Panc1 (cell line): Measurements from ENCODE around the gene FIGN. TPM values are rescaled to one million over a fixed set of nuclear protein-coding genes. Genes with fewer than 3 reads are reported as not detected.

Source experiments
- ATAC-seq: fragments of 200-7000 bp; cut with Tn5 transposase; 2 replicates; pipeline ENCODE4 v1.9.1; 2020; ENCODE audit warnings: mild to moderate bottlenecking, moderate library complexity
- BruUV-seq: library from RNA; stranded (reverse); fragments of 400-500 nt; replicated peaks from 2 replicates; lab custom pipeline; 2021; lab: Mats Ljungman, UMichigan
- CTCF ChIA-PET: fragments of 300-600 bp; sonication (Branson Sonifier 250); formaldehyde crosslinking; loops from one replicate; lab custom pipeline; 2022; ENCODE audit warnings: antibody characterized with exemption; lab: Charles Lee
- POLR2A ChIA-PET: fragments of 300-600 bp; sonication (Branson Sonifier 250); formaldehyde crosslinking; loops from one replicate; lab custom pipeline; 2022; ENCODE audit warnings: antibody characterized with exemption; lab: Charles Lee
- DNase-seq: peaks from one replicate; pipeline ENCODE4 v3.0.0-alpha.2; 2010; ENCODE audit warnings: low read depth, low spot score
- H3K27ac ChIP-seq: 2 replicates; pipeline ENCODE4 v1.5.1; 2011; ENCODE audit warnings: mild to moderate bottlenecking, low read length, inconsistent platforms
- H3K27me3 ChIP-seq: fragments of 200-500 bp; sonication (Bioruptor generic); 2 replicates; pipeline ENCODE4 v1.6.0; 2014; ENCODE audit warnings: low read length, inconsistent platforms; ENCODE audit not compliant: control insufficient read depth, insufficient read depth
- H3K36me3 ChIP-seq: fragments of 200-500 bp; sonication (Bioruptor generic); 2 replicates; pipeline ENCODE4 v1.5.1; 2014; ENCODE audit warnings: inconsistent platforms, mild to moderate bottlenecking, low read length, moderate library complexity; ENCODE audit not compliant: control insufficient read depth, insufficient read depth
- H3K4me1 ChIP-seq: 2 replicates; pipeline ENCODE4 v1.5.1; 2011; ENCODE audit warnings: inconsistent platforms, mild to moderate bottlenecking, low read length, moderate library complexity; ENCODE audit not compliant: control insufficient read depth, insufficient read depth
- H3K4me3 ChIP-seq, 2 experiments: 2 replicates each; pipeline ENCODE4 v1.5.1; 2011 to 2012; ENCODE audit warnings: low read depth in 2 of 2, low read length in 2 of 2, mild to moderate bottlenecking in 2 of 2, inconsistent platforms in 1 of 2, moderate library complexity in 1 of 2
- H3K9me3 ChIP-seq: fragments of 200-500 bp; sonication (Bioruptor generic); 2 replicates; pipeline ENCODE4 v1.5.1; 2014; ENCODE audit warnings: low read depth, mild to moderate bottlenecking, inconsistent platforms, low read length, moderate library complexity; ENCODE audit not compliant: control insufficient read depth, insufficient read depth
- POLR2AphosphoS5 ChIP-seq: IDR thresholded peaks from 2 replicates; pipeline ENCODE4 v1.6.1; 2012; ENCODE audit warnings: mild to moderate bottlenecking, low read depth, low read length, moderate library complexity
- SIN3A ChIP-seq: IDR thresholded peaks from 2 replicates; pipeline ENCODE4 v1.6.1; 2012; ENCODE audit warnings: low read depth, mild to moderate bottlenecking, low read length, moderate library complexity, borderline replicate concordance; ENCODE audit not compliant: insufficient read depth
- TCF7L2 ChIP-seq: IDR thresholded peaks from 2 replicates; pipeline ENCODE4 v1.6.1; 2011; ENCODE audit warnings: mild to moderate bottlenecking, low read depth, low read length, inconsistent platforms
- in situ Hi-C: cut with HindIII; loops from 2 replicates; pipeline ENCODE4 v1.10.0; 2016; ENCODE audit warnings: low sequenced_read_pairs, low pct_unique_long_range_greater_than_20kb
- intact Hi-C: fragments of 100-400 bp; cut with micrococcal nuclease; formaldehyde crosslinking; loops from one replicate; pipeline ENCODE4 v1.10.0; 2022; ENCODE audit not compliant: unreplicated experiment
- total RNA-seq: library from RNA; stranded (reverse); gene quantifications from one replicate; pipeline ENCODE4 v1.2.1, GENCODE V29; 2021; ENCODE audit not compliant: unreplicated experiment
- TF ChIP-seq, protein P1 (sequence below): fragments of 450-650 bp; IDR thresholded peaks from 2 replicates; pipeline ENCODE4 v1.5.1; 2017; ENCODE audit warnings: mild to moderate bottlenecking
- TF ChIP-seq, protein P2 (sequence below), 2 experiments: IDR thresholded peaks; 2 replicates each; pipeline ENCODE4 v1.6.1; 2011 to 2012; ENCODE audit warnings: low read depth in 2 of 2, control low read depth in 1 of 2, low read length in 1 of 2, mild to moderate bottlenecking in 1 of 2, moderate library complexity in 1 of 2; ENCODE audit not compliant: insufficient read depth in 1 of 2

Gene FIGN
- total RNA-seq, 1 experiment from 2014 or later = 19.5 TPM

DNA sequence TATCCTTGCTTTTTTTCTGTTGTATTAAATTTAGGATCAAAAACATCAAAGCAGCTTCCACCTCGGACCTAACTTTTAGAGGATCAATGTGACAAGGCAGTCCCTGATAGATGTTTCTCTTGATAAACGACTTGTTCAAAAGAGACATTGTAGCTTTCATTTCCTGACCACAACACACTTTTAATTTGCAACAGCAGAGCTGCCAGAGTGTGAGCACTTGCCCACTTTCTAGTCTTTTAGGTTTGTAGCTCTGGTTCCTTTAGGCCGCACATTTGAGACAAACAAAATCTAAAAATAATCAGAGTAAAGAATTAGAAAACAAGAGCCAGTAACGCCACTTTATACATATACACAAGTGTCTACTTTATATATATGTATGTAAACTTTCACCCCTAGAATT is 3.1 kb downstream of the FIGN start:
- in situ Hi-C loops (no loop called here), intact Hi-C loops (loop anchor here (1.0 to 10.0 kb wide), 5 partner anchors 46 to 702 kb away; no protein-coding TSS in a partner anchor)
- no peaks in the 10 kb centered on the region; the same call in 1 of the 2 replicates for H3K36me3 ChIP-seq
- BruUV-seq = no TSS peak
- peak overlapping the region; percentile 99 for H3K27ac ChIP-seq
- CTCF ChIA-PET = no interaction called here
- ATAC-seq (no peak), DNase-seq (no peak)
- H3K4me1 ChIP-seq = peaks cover 49% of the 10 kb centered on the region
- TF ChIP-seq, protein P1, sequence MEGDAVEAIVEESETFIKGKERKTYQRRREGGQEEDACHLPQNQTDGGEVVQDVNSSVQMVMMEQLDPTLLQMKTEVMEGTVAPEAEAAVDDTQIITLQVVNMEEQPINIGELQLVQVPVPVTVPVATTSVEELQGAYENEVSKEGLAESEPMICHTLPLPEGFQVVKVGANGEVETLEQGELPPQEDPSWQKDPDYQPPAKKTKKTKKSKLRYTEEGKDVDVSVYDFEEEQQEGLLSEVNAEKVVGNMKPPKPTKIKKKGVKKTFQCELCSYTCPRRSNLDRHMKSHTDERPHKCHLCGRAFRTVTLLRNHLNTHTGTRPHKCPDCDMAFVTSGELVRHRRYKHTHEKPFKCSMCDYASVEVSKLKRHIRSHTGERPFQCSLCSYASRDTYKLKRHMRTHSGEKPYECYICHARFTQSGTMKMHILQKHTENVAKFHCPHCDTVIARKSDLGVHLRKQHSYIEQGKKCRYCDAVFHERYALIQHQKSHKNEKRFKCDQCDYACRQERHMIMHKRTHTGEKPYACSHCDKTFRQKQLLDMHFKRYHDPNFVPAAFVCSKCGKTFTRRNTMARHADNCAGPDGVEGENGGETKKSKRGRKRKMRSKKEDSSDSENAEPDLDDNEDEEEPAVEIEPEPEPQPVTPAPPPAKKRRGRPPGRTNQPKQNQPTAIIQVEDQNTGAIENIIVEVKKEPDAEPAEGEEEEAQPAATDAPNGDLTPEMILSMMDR = no peak
- TF ChIP-seq SIN3A (no peak), POLR2AphosphoS5 (no peak), TCF7L2 (no peak; the same call in 1 of the 2 replicates)
- TF ChIP-seq, protein P2, sequence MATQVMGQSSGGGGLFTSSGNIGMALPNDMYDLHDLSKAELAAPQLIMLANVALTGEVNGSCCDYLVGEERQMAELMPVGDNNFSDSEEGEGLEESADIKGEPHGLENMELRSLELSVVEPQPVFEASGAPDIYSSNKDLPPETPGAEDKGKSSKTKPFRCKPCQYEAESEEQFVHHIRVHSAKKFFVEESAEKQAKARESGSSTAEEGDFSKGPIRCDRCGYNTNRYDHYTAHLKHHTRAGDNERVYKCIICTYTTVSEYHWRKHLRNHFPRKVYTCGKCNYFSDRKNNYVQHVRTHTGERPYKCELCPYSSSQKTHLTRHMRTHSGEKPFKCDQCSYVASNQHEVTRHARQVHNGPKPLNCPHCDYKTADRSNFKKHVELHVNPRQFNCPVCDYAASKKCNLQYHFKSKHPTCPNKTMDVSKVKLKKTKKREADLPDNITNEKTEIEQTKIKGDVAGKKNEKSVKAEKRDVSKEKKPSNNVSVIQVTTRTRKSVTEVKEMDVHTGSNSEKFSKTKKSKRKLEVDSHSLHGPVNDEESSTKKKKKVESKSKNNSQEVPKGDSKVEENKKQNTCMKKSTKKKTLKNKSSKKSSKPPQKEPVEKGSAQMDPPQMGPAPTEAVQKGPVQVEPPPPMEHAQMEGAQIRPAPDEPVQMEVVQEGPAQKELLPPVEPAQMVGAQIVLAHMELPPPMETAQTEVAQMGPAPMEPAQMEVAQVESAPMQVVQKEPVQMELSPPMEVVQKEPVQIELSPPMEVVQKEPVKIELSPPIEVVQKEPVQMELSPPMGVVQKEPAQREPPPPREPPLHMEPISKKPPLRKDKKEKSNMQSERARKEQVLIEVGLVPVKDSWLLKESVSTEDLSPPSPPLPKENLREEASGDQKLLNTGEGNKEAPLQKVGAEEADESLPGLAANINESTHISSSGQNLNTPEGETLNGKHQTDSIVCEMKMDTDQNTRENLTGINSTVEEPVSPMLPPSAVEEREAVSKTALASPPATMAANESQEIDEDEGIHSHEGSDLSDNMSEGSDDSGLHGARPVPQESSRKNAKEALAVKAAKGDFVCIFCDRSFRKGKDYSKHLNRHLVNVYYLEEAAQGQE (IDR thresholded peaks at IDR 0.05; ENCODE audit: insufficient read depth in 1 of 2, low read depth in 2 of 2, low read length in 1 of 2) = no peak
- POLR2A ChIA-PET = interaction anchor here (0.9 kb wide), 1 partner anchor 140 kb away, joined by 3 read pairs; no protein-coding TSS in a partner anchor
- H3K9me3 ChIP-seq = no peaks in the 10 kb centered on the region
- H3K4me3 ChIP-seq = peak overlapping the region; percentile 88 to 98
- no peaks in the 10 kb centered on the region for H3K27me3 ChIP-seq

DNA sequence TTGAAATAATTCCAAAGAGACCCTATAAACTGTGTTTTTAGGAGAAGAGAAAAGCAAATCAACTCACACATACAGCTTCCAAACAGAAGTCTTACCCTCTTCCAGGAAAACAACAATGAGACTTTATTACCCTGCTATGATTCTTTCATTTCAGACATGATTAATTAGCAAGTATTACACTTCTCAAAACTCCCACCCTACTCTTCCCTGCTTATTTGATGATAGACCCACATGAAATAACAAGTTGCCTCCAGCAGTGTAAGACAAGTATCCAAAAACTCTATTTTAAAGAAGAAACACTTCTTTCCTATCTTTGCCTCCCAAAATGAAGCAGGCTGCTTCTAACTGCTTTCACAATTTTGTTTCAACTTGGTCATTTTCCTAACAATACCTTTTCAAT is 4.1 kb downstream of the FIGN start:
- DNase-seq (no peak), ATAC-seq (no peak)
- H3K27me3 ChIP-seq = no peaks in the 10 kb centered on the region
- TF ChIP-seq TCF7L2 = no peak
- H3K4me3 ChIP-seq = peak overlapping the region; percentile 19 to 98; a peak in 2 of 4 replicates
- H3K36me3 ChIP-seq = no peaks in the 10 kb centered on the region; the same call in 1 of the 2 replicates
- CTCF ChIA-PET = no interaction called here
- no TSS peak for BruUV-seq
- in situ Hi-C loops = no loop called here
- intact Hi-C loops = loop anchor here (1.0 to 10.0 kb wide), 5 partner anchors 45 to 703 kb away; no protein-coding TSS in a partner anchor
- peaks cover 48% of the 10 kb centered on the region for H3K4me1 ChIP-seq
- no peaks in the 10 kb centered on the region for H3K9me3 ChIP-seq
- POLR2A ChIA-PET = interaction anchor here (0.7 kb wide), 1 partner anchor 97 kb away, joined by 6 read pairs; no protein-coding TSS in a partner anchor
- peak overlapping the region; percentile 99 for H3K27ac ChIP-seq

DNA sequence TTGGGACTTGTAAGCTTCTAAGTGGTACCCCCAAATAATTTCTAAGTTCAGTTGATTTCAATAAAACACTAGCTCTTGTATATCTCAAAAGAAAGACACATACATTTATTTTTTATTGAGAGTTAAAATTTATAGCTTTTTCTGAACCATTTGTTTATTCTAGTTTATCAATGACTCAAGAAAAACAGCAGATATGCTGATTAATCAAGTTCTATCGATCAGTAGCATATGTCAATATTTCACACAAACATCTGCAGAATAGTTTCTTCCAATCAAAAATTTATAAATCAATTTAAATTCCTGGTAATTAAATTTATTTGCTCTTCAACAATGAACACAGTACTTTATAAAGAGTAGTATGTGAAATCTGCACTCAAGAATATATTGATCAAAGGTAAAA is 5.3 kb downstream of the FIGN start:
- intact Hi-C loops (loop anchor here (5.0 to 10.0 kb wide), 4 partner anchors 126 to 704 kb away; no protein-coding TSS in a partner anchor), in situ Hi-C loops (no loop called here)
- TF ChIP-seq, protein P1 = no peak
- TF ChIP-seq TCF7L2 (no peak), POLR2AphosphoS5 (no peak)
- TF ChIP-seq, protein P2 (IDR thresholded peaks at IDR 0.05; ENCODE audit: insufficient read depth in 1 of 2, low read depth in 2 of 2, low read length in 1 of 2) = no peak
- ATAC-seq (no peak), DNase-seq (no peak)
- BruUV-seq = no TSS peak
- Histone ChIP-seq H3K4me1 (peaks cover 48% of the 10 kb centered on the region), H3K27ac (peak overlapping the region; percentile 99), H3K27me3 (no peaks in the 10 kb centered on the region), H3K4me3 (no peak overlapping the region), H3K36me3 (no peaks in the 10 kb centered on the region; the same call in 1 of the 2 replicates), H3K9me3 (no peaks in the 10 kb centered on the region)
- ChIA-PET CTCF (no interaction called here), POLR2A (interaction anchor here (0.7 kb wide), 1 partner anchor 406 kb away, joined by 6 read pairs; no protein-coding TSS in a partner anchor)
